ENCODE data around the gene GLIS2.

GRCh38 chr16:4332623-4333307 is 16.9 kb downstream of the GLIS2 start:
- TF ChIP-seq GATA2 (IDR thresholded peaks at IDR 0.05; ENCODE audit: low read depth, low read length) (no peak), GATA3 (IDR thresholded peaks at IDR 0.05; ENCODE audit: low read depth, low read length) (no peak)

Data from SH-SY5Y (cell line).